Esophagus squamous epithelium (tissue), 5 donors: ENCODE measurements around the gene ATP5F1D. TPM values are rescaled to one million over a fixed set of nuclear protein-coding genes. Genes with fewer than 3 reads are reported as not detected.

Experiments used
- DNase-seq: peaks from one replicate; lab custom pipeline; 2025; lab: John Stamatoyannopoulos, UW
- H3K27ac ChIP-seq, 4 donors: fragments of 200-600 bp; sonication (generic); one replicate each; pipeline ENCODE4 v1.5.1; 2016 to 2019; ENCODE audit warnings: mild to moderate bottlenecking in 1 of 4
- H3K27me3 ChIP-seq, 4 donors: fragments of 200-600 bp; sonication (generic); 1 replicate in 3 of 4; 2 replicates in 1 of 4; pipeline versions ENCODE4 v1.5.1 to v1.6.0; 2017 to 2021; ENCODE audit warnings: antibody characterized with exemption in 1 of 4
- H3K36me3 ChIP-seq, 3 donors: fragments of 200-600 bp; sonication (generic); one replicate each; pipeline ENCODE4 v1.5.1; 2016 to 2019
- H3K4me1 ChIP-seq, 3 donors: fragments of 200-600 bp; sonication (generic); one replicate each; pipeline ENCODE4 v1.5.1; 2017 to 2019
- H3K4me3 ChIP-seq, 4 donors: fragments of 200-600 bp; sonication (generic); 1 replicate in 3 of 4; 2 replicates in 1 of 4; pipeline ENCODE4 v1.5.1; 2016 to 2019; ENCODE audit warnings: mild to moderate bottlenecking in 2 of 4, moderate library complexity in 1 of 4
- H3K9me3 ChIP-seq, 3 donors: fragments of 200-600 bp; sonication (generic); one replicate each; pipeline ENCODE4 v1.5.1; 2016 to 2019
- POLR2A ChIP-seq, 4 donors: fragments of 450-650 bp; IDR thresholded peaks; one replicate each; pipeline ENCODE4 v1.6.1; 2017; ENCODE audit warnings: antibody characterized with exemption in 4 of 4, mild to moderate bottlenecking in 4 of 4, moderate library complexity in 3 of 4
- WGBS, 2 donors: methylation state at CpG; one replicate each; pipeline ENCODE4 v1.1.5; 2018; 5-methylcytosine and 5-hydroxymethylcytosine counted together
- intact Hi-C: fragments of 100-400 bp; cut with DNase I; formaldehyde crosslinking; loops from one replicate; pipeline ENCODE4 v1.15.0; 2022
- total RNA-seq, 4 donors: library from RNA; depleted of rRNA; stranded (reverse); fragments of >200 nt; gene quantifications; one replicate each; pipeline ENCODE4 v1.1.0, GENCODE V29; 2016
- TF ChIP-seq, protein P1 (sequence below), 6 experiments: fragments of 450-650 bp in 4 of 6; fragments of 200-600 bp in 2 of 6; sonication (generic) in 2 of 6; IDR thresholded peaks; one replicate each; pipeline ENCODE4 v1.5.1; 2016 to 2019; ENCODE audit warnings: antibody characterized with exemption in 6 of 6, mild to moderate bottlenecking in 4 of 6, moderate library complexity in 4 of 6
- donor health status: DM: yes; HTN: yes; CAD: no.

Gene ATP5F1D
- total RNA-seq, 4 donors from 2014 or later, result 83.4 to 171 (median 132) TPM

DNA sequence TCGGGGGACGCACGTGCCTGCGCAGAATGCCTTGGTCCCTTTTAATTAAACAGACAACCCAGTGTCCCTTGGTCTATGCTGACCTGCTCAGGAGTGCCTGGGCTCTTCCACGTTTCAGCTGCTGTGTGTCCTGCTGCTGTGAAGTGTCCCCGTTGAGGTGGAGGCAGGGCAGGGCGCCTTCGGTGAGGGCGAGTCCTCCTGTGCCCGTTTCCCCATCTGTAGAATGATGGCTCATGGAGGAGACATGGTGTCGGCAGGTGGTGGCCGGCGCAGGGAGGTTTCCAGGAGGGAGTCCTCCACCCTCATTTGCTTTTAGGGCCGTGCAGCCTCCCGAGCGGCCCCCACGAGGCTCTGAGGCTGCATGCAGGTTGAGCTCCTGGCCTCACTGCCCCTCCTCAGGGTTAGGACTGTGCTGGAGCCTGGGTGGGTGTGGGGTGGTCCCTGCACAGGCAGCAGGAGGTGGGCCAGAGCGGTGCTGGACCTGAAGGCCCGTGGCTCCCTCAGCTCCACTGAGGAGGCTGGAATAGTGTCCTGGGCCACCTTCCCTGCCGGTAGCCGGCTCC is 27.2 kb upstream of the ATP5F1D start:
- Histone ChIP-seq H3K4me1 (peaks cover 56 to 100% (median 91%) of the 10 kb centered on the region in 3 donors), H3K27ac (peak overlapping the region; percentile 80 to 96 (median 88)), H3K4me3 (peak overlapping the region in 2 of 4 donors; percentile 2 to 47), H3K36me3 (peaks cover 0 to 40% (median 0%) of the 10 kb centered on the region in 3 donors), H3K27me3 (no peaks in the 10 kb centered on the region), H3K9me3 (no peaks in the 10 kb centered on the region)
- DNase-seq, result no peak
- WGBS, 2 donors, result 15 to 20% methylated on average over 1 to 8 of the region's 21 CpGs
- TF ChIP-seq POLR2A (IDR thresholded peaks at IDR 0.05), result no peak
- TF ChIP-seq, protein P1, sequence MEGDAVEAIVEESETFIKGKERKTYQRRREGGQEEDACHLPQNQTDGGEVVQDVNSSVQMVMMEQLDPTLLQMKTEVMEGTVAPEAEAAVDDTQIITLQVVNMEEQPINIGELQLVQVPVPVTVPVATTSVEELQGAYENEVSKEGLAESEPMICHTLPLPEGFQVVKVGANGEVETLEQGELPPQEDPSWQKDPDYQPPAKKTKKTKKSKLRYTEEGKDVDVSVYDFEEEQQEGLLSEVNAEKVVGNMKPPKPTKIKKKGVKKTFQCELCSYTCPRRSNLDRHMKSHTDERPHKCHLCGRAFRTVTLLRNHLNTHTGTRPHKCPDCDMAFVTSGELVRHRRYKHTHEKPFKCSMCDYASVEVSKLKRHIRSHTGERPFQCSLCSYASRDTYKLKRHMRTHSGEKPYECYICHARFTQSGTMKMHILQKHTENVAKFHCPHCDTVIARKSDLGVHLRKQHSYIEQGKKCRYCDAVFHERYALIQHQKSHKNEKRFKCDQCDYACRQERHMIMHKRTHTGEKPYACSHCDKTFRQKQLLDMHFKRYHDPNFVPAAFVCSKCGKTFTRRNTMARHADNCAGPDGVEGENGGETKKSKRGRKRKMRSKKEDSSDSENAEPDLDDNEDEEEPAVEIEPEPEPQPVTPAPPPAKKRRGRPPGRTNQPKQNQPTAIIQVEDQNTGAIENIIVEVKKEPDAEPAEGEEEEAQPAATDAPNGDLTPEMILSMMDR (IDR thresholded peaks at IDR 0.05), result no peak
- intact Hi-C loops, result no loop called here

DNA sequence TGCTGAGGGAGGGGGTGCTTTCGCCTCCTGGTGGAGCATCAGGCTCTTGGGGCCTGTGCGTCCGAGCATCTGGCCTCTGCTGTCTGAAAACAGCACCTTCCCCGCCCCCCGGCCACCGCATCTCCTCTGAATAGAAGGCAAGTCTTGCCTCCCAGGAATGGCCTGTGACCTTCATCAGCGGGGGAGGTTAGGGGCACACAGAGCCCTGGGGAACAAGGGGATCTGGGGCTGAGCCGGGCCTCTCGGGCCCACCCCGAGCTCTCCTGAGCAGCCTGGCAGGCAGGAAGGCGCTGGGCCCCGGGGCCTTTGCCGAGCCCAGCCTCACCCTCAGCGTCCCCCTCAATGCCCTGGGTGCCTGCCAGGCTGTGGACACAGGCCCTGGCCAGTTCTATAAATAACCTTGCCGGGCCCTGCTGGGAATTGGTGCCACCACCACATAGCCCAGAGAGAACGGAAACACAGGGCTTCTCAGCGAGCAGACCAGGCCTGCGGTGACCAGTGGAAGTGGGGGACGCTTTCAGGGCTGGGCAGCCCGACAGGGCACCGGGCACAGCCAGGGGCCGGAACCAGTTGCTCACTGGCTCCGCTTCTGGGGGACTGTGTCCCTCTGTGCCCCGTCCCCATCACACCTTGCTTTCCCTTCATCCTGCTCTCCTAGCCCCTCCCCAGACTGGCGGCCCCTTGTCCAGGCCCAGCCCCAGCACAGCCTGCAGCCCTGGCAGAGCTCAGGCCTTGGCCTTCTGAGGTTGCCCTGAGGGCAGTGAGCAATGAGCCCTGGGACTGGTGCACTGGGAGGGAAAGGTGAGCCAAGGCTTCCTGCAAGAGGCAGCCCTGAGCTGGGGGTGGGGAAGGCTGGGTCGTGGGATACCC is 26.5 kb upstream of the ATP5F1D start:
- WGBS, 2 donors, result 36 to 49% methylated on average over 7 to 10 of the region's 26 CpGs
- intact Hi-C loops, result no loop called here
- no peak for DNase-seq

DNA sequence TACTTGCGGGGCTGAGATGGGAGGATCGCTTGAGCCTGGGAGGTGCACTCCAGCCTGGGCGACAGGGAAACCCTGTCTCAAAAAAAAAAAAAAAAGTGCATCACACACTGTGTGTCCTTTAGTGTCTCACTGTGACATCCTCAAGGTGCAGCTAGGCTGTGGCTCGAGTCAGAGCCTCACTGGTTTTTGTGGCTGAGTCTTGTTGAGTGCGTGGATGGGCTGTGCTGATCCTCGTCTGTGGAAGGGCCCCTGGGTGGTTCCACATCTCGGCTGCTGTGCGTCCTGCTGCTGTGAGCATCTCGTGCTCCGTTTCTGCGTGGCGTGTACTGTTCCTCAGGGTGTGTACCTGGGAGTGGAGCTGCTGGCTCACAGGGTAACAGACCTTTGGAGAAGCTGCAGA is 24.8 kb upstream of the ATP5F1D start:
- Histone ChIP-seq H3K36me3 (peaks cover 12 to 46% (median 13%) of the 10 kb centered on the region in 3 donors), H3K4me1 (peaks cover 36 to 97% (median 73%) of the 10 kb centered on the region in 3 donors), H3K27me3 (no peaks in the 10 kb centered on the region), H3K27ac (peak overlapping the region in 3 of 4 donors; percentile 80 to 96 (median 90)), H3K4me3 (no peak overlapping the region), H3K9me3 (no peaks in the 10 kb centered on the region)
- 55 to 74% methylated on average over 12 of the region's 12 CpGs for WGBS, 2 donors
- intact Hi-C loops, result no loop called here
- TF ChIP-seq, protein P1 (IDR thresholded peaks at IDR 0.05), result no peak
- TF ChIP-seq POLR2A (IDR thresholded peaks at IDR 0.05), result no peak
- no peak for DNase-seq

More for the DNA sequence above, 26.5 kb upstream of the ATP5F1D start:
- no peak for TF ChIP-seq POLR2A (IDR thresholded peaks at IDR 0.05)
- TF ChIP-seq, protein P1 (IDR thresholded peaks at IDR 0.05), result no peak
- H3K4me1 ChIP-seq, result peaks cover 49 to 100% (median 84%) of the 10 kb centered on the region in 3 donors
- H3K27me3 ChIP-seq, result no peaks in the 10 kb centered on the region
- H3K36me3 ChIP-seq, result peaks cover 0 to 41% (median 0%) of the 10 kb centered on the region in 3 donors
- H3K27ac ChIP-seq, result peak overlapping the region; percentile 80 to 96 (median 88)
- no peaks in the 10 kb centered on the region for H3K9me3 ChIP-seq
- H3K4me3 ChIP-seq, result peak overlapping the region in 1 of 4 donors; percentile 47

DNA sequence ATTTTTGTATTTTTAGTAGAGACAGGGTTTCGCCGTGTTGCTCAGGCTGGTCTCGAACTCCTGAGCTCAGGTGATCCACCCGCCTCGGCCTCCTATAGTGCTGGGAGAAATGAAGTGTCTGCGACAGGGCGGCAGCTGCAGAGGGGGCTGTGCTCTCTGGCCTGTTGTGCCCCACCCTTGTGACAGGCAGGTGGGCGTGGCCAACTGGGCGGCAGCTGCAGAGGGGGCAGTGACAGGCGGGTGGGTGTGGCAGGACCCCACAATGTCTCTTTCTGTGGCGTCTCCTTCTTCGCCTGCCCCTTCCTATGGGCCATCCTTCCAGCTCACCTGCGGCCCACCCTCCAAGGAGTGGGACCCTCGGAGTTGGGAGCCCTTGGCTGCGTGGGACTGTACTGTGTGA is 24.2 kb upstream of the ATP5F1D start:
- H3K4me3 ChIP-seq, result no peak overlapping the region
- DNase-seq, result no peak
- peaks cover 36 to 97% (median 68%) of the 10 kb centered on the region in 3 donors for H3K4me1 ChIP-seq
- no peaks in the 10 kb centered on the region for H3K9me3 ChIP-seq
- WGBS, 2 donors, result 72 to 95% methylated on average over 4 to 6 of the region's 15 CpGs
- peaks cover 16 to 49% (median 18%) of the 10 kb centered on the region in 3 donors for H3K36me3 ChIP-seq
- H3K27ac ChIP-seq, result peak overlapping the region in 3 of 4 donors; percentile 39 to 90 (median 46)
- H3K27me3 ChIP-seq, result no peaks in the 10 kb centered on the region
- TF ChIP-seq, protein P1 (IDR thresholded peaks at IDR 0.05), result no peak
- TF ChIP-seq POLR2A (IDR thresholded peaks at IDR 0.05), result no peak
- intact Hi-C loops, result no loop called here
